ENCODE data around the gene ST3GAL4. TPM values are rescaled to one million over a fixed set of nuclear protein-coding genes. Genes with fewer than 3 reads are reported as not detected.
"Not testable (repeated sequence)": the region's sequence is repeated elsewhere in the genome, so short reads cannot be mapped to it uniquely, and the experiment has no call there.

ST3GAL4 gene
- total RNA-seq, 4 donors from 2014 or later = 11.8 to 53.3 (median 34.8) TPM

DNA sequence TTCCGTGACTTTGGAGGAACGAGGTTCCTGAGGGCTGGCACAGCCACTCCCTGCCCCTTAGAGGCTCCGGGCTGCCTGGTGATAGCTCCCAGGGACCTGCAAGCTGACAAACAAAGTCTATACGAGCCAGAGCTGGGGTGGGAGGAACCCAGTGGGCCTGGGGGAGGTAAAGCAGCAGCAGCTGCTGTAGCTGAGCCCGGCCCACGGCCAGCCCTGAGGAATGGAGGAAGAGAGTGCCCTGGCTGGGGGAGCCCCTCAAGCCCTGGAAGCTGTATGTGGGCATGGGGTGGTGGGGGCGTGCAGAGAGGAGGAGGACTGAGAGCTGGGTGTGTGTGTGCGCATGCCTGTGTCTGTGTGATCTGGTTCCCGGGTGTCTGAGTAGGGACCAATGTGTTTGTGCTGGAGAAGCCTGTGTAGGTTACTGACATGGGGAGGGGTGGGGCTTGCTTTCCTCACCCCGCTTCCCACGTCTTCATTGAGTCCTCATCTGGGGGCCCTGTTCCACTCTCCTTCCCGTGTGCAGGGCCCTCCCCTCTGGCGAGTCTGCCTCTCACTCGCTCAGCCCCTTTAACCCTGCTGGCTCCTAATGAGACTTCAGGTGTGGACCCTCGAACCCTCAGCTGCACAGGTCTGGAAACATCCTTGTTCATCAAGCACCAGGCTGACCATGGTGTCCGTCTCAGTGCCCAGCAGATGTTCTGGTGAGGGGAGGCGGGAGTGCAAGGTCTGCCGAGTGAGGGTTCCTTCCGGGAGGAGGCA is 10.8 kb downstream of the ST3GAL4 start:
- no peak for TF ChIP-seq POLR2A (IDR thresholded peaks at IDR 0.05)
- Histone ChIP-seq H3K36me3 (no peaks in the 10 kb centered on the region), H3K4me1 (no peaks in the 10 kb centered on the region), H3K4me3 (no peak overlapping the region), H3K27me3 (no peaks in the 10 kb centered on the region), H3K9me3 (no peaks in the 10 kb centered on the region), H3K27ac (no peak overlapping the region)
- intact Hi-C loops (cut with DNase I; ENCODE audit: low total_unique reads) = no loop called here
- DNase-seq = peak in 1 of 2 donors; percentile 44

DNA sequence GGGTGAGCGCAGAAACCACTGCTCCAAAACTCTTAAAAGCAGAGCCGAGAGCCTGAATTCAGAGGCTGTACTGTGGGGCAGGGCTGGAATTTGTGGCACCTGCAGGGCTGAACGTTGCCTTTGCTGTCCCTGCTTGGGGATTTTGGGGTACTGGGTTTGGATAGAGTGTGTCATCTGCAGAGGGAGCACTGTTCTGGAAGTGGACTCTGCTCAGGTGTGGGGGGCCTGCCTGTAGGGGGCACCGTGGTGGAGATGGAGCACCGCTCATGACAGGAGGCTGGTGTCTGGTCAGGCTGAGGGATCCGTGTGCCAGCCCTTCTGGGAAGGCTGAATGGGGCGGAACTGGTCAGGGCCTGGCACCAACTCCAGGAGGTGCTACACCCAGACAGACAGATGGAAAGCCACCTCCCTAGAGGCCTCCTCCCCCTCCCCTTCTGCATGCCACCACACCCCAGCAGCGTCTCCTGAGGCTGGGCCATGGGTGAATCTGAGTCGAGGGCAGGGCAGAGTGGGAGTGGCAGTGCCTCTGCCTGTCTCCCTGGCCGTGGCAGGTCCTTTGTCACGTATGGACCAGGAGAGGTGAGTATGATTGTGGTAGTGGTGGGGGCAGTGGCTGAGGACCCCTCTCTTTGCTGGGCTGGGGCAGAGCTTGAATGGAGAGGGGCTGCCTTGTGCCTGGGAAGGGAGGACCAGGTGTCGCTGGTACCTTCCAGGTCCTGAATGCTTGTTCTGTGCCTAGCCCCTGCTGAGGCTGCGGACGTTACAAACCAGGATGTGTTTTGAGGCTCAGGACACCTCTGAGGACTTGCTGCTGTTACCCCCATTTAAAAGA is 11.6 kb downstream of the ST3GAL4 start:
- H3K27me3 ChIP-seq; H3K36me3 ChIP-seq; DNase-seq; H3K4me3 ChIP-seq; H3K9me3 ChIP-seq; H3K4me1 ChIP-seq; intact Hi-C loops (cut with DNase I; ENCODE audit: low total_unique reads); H3K27ac ChIP-seq: not testable (repeated sequence)

DNA sequence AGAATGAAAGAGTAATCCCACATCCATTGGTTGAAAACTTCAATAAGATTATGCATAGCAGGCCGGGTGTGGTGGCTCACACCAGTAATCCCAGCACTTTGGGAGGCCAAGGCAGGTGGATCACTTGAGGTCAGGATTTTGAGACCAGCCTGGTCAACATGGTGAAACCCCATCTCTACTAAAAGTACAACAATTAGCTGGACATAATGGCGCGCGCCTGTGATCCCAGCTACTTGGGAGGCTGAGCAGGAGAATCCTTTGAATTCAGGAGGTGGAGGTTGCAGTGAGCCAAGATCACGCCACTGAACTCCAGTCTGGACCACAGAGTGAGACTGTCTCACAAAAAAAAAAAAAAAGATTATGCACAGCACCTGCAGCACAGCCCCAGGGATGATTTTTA is 12.3 kb downstream of the ST3GAL4 start:
- H3K27ac ChIP-seq; intact Hi-C loops (cut with DNase I; ENCODE audit: low total_unique reads); H3K36me3 ChIP-seq; H3K4me1 ChIP-seq; H3K4me3 ChIP-seq; H3K27me3 ChIP-seq; DNase-seq; H3K9me3 ChIP-seq: not testable (repeated sequence)

DNA sequence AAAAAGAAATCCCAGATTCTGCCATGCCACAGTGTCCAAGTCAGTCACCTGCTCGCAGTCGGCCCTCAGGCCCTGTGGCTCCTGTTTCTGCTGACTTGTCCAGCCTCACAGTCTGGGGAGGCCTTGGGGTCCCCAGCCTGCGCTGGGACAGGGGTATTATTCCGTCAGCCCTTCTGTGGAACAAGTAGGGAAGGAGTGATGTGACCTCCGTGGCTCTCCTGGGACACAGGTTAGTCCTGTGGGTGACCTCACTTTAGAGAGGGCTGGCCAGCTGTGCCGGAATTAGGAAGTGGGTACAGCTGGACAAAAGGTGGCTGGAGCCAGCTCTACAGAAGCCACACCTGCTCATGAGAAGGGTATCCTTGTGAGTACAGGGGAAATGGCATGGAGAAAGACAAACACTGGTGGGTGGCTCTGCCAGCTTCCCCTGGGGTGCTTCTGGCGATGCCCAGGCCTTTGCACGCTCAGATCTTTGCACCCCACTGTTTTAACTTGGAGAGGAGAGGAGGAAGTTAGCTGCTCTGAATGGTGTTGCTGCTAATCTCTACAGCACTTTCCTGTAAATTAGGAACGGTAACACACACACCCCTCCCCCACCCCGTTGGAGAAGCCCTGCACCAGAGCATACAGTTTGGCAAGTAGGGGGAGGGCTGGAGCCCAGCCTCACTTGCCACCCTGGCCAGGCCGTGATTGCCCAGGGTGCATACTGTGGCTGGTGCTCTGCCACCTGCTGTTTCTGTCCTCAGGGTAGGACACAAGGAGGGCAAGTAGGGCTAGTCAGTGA is 13.0 kb downstream of the ST3GAL4 start:
- intact Hi-C loops (cut with DNase I; ENCODE audit: low total_unique reads); H3K4me3 ChIP-seq; H3K36me3 ChIP-seq; H3K4me1 ChIP-seq; H3K27ac ChIP-seq; H3K27me3 ChIP-seq; DNase-seq; H3K9me3 ChIP-seq: not testable (repeated sequence)

DNA sequence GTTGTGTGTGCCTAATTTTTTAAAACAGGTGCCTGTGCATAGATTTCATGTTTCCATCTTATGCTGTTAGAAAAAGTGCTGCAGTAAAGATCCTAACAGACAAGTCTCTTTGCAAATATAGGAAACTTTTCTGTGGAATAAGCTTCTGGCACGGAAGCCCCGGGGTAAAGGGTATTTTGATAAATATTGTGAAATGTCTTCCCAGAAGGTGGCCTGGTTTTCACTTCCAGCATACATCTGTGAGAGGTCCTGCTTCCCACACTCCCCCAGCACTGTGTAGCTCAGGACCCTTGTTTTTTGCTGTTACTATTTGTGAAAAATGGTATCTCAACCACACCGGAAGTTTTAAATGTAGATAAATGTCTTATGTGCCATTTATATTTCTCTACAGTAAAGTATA is 14.5 kb downstream of the ST3GAL4 start:
- Histone ChIP-seq H3K27me3 (no peaks in the 10 kb centered on the region), H3K27ac (no peak overlapping the region), H3K4me1 (no peaks in the 10 kb centered on the region), H3K36me3 (no peaks in the 10 kb centered on the region), H3K4me3 (no peak overlapping the region), H3K9me3 (no peaks in the 10 kb centered on the region)
- intact Hi-C loops (cut with DNase I; ENCODE audit: low total_unique reads) = no loop called here
- no peak for DNase-seq
- TF ChIP-seq, protein P1, sequence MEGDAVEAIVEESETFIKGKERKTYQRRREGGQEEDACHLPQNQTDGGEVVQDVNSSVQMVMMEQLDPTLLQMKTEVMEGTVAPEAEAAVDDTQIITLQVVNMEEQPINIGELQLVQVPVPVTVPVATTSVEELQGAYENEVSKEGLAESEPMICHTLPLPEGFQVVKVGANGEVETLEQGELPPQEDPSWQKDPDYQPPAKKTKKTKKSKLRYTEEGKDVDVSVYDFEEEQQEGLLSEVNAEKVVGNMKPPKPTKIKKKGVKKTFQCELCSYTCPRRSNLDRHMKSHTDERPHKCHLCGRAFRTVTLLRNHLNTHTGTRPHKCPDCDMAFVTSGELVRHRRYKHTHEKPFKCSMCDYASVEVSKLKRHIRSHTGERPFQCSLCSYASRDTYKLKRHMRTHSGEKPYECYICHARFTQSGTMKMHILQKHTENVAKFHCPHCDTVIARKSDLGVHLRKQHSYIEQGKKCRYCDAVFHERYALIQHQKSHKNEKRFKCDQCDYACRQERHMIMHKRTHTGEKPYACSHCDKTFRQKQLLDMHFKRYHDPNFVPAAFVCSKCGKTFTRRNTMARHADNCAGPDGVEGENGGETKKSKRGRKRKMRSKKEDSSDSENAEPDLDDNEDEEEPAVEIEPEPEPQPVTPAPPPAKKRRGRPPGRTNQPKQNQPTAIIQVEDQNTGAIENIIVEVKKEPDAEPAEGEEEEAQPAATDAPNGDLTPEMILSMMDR (IDR thresholded peaks at IDR 0.05) = no peak
- no peak for TF ChIP-seq POLR2A (IDR thresholded peaks at IDR 0.05)

DNA sequence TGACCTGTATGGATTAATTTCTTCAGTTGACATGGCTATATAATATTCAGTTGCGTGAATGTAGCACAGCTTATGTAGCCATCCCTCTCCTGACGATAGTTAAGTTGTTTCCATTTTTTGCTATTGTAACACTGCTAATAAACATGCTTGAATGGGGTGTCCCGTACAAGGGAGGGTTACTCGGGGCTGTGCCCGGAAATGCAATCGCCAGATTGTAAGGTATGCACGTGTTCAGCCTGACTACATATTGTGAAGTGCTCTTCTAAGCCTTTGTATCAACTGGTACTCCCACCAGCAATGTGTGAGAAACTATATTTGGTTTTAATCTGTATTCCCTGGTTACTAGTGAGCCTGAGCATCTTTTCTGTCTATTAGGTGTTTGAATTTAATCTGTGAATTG is 16.1 kb downstream of the ST3GAL4 start:
- intact Hi-C loops (cut with DNase I; ENCODE audit: low total_unique reads) = no loop called here
- Histone ChIP-seq H3K36me3 (no peaks in the 10 kb centered on the region), H3K4me1 (no peaks in the 10 kb centered on the region), H3K4me3 (no peak overlapping the region), H3K27ac (no peak overlapping the region), H3K9me3 (no peaks in the 10 kb centered on the region), H3K27me3 (no peaks in the 10 kb centered on the region)
- DNase-seq = no peak
- TF ChIP-seq POLR2A (IDR thresholded peaks at IDR 0.05) = no peak
- TF ChIP-seq, protein P1 (IDR thresholded peaks at IDR 0.05) = no peak

DNA sequence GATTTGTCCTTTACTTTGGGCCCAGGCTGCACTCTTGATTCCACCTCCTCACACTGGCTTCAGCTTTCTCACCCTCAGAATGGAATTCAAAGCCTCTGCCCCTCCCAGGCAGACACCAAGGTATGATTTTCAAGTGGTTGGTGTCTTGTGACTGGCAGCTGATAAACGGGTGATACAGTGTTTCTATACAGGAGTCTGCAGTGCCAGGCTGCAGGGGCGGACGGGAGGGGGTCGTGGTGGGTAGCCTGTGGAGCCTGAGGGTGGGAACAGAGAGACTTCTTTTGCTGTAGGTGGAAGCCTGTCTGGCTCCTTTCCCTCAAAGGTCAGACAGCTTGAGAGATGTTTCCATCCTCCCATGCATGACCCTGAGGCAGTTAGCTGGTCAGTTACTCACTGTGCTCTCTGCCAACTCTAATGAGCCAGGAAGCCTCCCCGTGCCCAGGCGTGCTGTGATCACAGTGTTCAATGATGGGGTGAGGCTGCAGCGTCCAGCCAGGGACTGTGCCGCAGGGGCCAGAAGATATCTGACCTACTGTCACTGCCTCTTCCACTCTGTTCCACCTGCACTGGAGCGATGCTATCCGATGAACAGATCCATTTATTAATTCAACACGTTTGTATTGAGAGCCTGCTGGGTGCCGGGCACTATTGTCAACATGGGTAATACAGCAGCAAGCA is 18.0 kb downstream of the ST3GAL4 start:
- H3K27ac ChIP-seq; DNase-seq; intact Hi-C loops (cut with DNase I; ENCODE audit: low total_unique reads); H3K4me3 ChIP-seq; H3K36me3 ChIP-seq; H3K4me1 ChIP-seq; H3K9me3 ChIP-seq; H3K27me3 ChIP-seq: not testable (repeated sequence)

DNA sequence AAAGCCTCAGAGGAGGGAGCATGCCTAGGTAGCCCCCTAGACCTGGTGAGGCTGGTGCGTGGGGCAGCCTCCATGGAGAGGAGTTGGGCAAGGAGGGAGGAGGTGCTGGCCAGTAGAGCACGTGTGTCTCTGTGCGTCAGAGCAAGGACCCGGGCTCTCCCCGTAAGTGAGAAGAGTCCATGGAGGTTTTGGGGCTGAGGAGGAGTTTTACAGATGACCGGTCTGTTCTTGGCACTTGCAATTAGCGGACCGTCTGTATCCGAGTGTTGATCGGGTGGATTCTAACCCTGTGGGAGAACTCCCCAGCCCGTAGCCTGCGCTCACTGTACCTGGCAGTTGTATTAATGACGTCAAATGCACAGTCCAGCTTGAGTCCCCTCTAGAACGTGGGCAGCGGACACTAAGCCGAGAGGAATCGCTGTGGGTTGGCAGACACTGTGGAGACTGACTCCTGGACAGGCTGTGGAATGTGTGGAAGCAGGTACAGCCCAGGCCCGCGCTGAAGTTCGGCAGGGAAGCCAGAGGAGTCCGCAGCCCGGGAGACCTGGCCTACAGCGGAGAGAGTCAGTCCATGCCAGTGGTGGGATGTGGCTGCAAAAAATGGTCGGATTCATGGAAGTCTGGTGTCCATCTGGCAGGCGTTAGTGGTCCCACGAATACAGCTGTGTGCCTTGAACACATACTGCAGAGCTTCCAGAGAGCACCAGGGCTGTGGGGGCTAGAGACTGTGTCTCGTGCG is 19.2 kb downstream of the ST3GAL4 start:
- H3K27ac ChIP-seq; DNase-seq; H3K9me3 ChIP-seq; H3K4me3 ChIP-seq; intact Hi-C loops (cut with DNase I; ENCODE audit: low total_unique reads); H3K4me1 ChIP-seq; H3K36me3 ChIP-seq; H3K27me3 ChIP-seq: not testable (repeated sequence)
